HG03135 (cell line): ENCODE results near the gene DPCD.
"Not testable (repeated sequence)": the region's sequence is repeated elsewhere in the genome, so short reads cannot be mapped to it uniquely, and the experiment has no call there.

ENCODE experiments used
- ATAC-seq: cut with Tn5 transposase; IDR thresholded peaks from one replicate; pipeline ENCODE4 v1.9.1; 2021; ENCODE audit warnings: mild to moderate bottlenecking, moderate library complexity; ENCODE audit not compliant: unreplicated experiment

Gene DPCD

DNA sequence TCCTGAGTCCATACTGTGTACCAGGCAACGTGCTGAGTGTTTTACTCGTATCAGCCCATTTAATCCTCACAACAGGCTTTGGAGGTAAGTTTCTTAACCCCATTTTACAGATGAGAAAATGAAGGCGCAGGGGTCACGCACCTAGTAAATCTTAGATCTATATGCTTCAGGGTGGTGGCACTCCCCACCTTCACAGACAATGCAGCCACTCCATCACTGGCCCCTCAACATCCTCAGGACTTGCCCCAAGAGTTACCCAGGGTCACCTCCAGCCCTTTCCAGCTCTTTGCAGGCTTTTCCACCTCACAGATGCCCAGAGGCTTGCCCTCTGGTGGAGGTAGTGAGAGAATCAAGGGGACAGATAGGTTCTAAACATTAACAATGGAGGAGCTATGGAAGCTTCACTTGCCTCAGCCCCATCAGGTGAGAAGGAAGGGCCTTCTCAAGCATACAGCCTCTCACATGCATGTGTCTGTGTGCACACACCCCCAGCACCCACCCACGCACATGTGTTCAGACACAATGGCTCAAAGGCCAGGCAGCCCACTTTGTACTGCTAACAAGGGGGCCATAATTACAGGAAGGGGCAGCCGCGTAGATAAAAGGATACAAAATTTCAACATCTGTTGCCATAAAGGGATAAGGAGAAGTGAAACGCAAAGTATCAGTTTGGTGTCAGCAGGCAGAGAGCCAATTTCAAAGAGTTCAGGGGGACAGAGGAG lies 29.1 kb downstream of the DPCD start:
- no peak for ATAC-seq

DNA sequence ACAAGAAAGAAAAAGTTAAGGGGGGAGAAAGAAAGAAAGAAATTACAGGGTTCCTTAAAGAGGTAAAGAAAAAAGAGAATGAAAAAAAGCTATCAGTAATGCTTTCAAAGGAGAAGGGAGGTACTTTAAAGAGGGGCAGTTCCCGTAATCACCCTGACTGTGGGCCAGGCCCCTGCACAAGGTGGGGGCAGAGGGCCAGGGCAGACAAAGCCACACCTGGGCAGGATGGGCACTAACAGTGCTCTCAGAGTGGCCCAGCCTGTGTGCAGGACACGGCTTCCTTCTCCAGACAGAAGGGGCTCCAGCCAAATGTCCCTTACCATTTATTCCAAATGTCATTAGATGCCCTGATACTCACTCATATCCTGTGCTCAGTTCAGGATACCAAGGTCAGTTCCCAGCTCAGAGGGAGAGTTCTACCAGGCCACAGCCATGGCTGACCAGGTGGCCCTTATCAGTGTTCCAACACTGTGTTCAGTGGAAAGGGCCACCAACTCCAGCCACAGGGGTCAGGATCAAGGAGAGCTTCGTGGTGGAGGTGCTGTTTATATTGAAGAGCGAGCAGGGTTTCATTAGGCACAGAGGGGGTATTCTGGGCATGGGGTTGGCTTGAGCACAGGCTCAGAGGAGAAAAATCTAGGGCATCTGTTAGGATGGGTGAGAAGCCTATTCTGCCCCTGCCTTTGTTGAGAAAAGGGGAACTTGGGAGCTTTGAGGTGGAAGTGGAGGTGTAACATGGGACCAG lies 29.9 kb downstream of the DPCD start:
- no peak for ATAC-seq

DNA sequence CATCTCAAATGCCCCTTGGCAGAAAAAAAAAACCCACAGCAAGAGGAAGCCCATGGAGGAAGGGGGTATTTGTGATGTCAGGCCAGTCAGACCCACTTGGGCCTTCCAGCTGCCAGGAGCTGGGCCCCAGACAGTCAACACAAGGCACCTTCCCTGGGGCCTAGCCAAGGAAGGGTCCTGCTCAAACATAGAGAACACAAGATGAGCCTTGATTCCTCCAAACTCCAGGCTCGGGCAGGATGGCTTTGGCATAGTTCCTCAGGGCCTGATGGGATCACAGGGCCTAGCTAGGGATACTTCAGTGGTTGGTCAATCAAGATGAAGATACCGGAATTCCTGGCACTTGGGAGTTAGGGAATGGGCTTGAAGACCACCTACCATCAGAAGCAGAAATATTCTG lies 30.8 kb downstream of the DPCD start:
- ATAC-seq, result no peak

DNA sequence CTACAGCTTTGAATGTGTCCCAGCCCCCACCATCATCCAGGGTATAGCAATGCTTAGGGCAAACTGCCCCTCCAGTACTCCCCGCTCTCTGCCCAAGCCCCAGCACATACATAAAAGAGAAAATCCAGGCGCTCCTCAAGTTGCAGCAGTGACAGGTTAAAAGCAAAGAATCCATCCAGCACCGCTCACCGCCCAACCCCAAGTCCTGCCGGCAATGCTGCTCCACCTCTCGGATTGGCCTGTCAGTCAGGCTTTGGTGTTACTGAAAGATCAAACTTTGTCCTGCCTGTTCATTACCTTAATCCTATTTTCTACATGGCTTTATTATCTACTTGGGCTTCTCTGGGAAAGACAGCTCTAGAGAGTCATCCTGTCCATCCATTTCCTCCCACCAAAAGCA lies 31.9 kb downstream of the DPCD start:
- ATAC-seq, result no peak

GRCh38 chr10:101623528-101623927 lies 35.4 kb downstream of the DPCD start:
- no peak for ATAC-seq

DNA sequence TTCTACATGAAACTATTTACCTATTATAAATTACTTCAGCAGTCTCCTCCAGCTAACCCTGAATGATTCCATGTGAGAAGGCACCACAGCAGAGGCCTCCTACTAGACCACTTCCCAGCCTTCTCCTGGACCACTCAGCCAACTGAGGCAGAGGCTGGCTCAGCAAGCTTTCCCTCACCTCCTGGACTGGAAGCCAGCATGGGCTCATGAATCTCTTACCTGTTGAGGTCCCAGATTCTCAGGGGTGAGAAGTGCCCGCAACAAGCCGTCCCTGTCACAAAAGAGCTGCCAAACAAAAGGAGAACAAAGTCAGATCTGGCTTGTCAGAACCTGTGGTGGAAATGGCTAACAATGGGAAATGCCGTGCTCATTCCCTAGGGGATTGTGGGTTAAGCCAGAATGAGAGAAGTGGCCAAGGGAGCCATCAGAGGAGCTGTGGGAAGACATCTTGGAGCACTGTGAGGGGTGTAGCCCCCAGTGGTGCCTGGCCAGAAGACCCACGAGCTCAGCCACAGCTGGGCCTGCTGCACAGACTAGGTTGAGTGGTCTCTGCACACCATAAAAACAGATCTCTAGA lies 36.5 kb downstream of the DPCD start:
- no peak for ATAC-seq

GRCh38 chr10:101625821-101626412 lies 37.8 kb downstream of the DPCD start:
- ATAC-seq, result no peak

DNA sequence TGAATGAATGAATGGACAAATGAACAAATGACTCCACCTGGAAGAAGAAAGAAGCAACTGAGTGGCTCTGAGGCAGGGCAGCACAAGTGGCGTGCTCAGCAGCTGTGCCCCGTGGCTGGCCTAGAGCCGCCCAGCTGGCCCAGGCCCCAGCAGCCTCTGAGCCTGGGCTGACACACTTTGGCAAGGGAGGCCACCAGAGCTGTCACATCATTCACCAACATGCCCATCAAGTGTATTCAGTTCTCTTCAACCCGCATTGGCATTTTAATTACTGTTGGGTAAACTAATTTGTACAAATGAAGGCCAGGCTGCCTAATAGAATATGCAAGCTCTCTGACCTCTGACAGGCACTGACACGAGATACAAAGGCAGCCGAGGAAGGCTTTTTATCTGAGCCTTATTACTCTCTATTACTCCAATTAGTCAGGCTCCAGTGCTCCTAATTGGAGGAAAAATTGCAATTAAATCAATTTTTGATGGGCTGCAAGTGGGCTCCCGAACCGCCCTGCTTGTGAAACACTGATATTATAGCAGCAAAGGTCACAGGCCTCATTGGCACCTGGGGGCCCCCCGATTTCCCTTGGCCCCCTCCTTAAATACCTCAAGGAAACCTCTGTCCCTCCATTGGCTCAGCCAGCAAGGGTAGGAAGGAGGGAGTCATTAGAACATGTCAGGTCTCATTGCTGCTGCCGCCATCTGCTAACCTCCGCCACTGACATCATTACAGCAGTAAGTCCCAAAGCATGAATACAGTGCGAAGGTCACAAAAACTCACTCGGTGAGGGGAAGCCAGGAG lies 41.9 kb downstream of the DPCD start:
- ATAC-seq, result no peak

- ATAC-seq, result no peak
These were observed 42.5 kb downstream of the DPCD start for GRCh38 chr10:101630633-101630920.

- no peak for ATAC-seq
These were observed 43.8 kb downstream of the DPCD start for GRCh38 chr10:101631821-101632475.

GRCh38 chr10:101633510-101633909 lies 45.4 kb downstream of the DPCD start:
- ATAC-seq, result not testable (repeated sequence)

DNA sequence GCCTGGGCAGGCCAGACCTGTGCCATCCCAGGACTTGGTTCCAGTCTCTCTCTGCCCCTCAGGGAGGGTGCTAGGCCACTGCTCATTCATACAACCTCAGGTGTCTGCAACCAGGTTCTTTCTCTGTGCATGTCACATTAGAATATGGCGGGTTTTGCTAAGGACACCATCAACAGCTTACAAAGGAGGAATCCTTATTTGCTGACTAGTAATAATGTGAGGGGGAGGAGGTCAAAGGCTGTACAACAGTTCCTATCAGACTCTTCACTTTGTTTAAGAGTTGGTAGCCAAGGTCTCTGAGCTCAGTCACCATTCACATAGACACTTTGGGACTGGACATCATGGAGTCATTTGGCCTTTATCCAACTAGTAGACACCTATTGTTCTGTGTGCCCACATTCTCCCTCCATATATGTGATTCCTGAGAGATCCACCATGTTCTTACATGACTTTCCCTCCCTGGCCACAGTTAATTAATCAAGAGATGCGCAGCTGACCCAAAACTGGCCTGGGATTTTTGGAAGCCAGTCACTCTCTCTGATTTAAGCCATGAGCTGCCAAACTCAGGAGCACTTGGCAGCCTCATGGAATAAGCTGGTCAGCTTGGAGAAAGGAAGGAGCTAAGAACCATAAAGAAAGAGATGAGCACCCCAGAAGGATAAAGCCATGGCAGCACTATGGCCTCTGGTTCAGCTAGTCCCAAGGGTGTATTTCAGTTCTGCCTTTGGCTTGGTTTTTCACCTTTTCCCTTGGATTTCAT lies 51.2 kb downstream of the DPCD start:
- ATAC-seq, result no peak

- ATAC-seq, result no peak
These were observed 55.4 kb downstream of the DPCD start for GRCh38 chr10:101643546-101643945.

DNA sequence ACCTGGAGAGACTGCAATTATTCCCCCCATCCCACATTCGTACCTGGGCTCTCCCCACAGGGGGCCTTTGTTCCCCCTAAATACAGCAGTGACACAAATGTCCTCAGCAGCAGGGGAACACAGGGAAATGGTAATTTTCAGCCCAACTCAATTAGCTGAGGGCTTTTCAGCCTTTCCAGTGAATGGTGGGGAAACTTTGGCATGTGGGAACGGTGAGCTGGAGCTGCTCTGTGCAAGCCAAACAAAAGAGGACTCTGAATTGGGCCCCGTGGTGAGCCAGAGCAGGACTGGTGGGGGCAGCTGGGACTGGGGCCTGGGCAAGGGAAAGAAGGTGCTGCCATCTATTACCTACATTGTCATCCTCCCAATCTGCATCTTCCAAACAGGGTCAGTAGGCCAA lies 55.9 kb downstream of the DPCD start:
- ATAC-seq, result no peak

DNA sequence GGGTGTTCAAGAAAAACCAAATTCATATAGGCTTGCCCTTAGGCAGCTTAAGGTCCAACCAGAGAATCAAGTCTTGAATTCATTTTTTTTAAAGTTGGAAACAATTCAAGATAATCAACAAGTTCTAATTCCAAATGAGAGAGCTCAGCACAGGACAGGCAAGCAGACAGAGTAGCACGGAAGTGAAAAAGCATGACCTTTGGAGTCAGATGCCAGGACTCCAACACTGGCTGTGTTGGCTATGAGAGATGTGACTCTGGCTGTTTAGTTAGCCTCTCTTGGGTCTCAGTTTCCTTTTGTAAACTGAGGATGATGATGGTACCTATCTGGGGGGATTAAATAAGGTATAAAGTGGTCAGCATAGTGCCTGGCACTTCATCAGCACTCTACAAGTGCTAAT lies 57.5 kb downstream of the DPCD start:
- no peak for ATAC-seq

GRCh38 chr10:101646364-101646763 lies 58.2 kb downstream of the DPCD start:
- no peak for ATAC-seq

DNA sequence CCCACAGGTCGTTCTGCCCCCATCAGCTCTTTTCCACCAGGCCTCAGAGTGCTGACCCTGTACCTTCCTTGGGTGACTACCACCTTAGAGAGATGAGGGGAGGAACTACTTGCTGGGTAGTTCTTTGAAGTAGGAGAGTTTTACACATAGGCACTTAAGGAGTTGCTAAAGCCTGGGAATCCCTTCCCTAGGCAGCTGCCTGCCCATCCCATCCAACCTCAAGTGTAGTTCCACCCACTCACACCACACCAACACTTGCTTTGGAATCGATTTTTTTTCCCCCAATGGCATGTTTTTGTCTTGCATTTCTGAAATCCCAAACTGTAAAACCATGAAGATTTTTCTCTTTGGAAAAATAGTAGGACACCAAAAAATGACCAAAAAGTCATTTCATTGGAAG lies 59.1 kb downstream of the DPCD start:
- ATAC-seq, result no peak

GRCh38 chr10:101649525-101650085 lies 61.5 kb downstream of the DPCD start:
- ATAC-seq, result no peak

DNA sequence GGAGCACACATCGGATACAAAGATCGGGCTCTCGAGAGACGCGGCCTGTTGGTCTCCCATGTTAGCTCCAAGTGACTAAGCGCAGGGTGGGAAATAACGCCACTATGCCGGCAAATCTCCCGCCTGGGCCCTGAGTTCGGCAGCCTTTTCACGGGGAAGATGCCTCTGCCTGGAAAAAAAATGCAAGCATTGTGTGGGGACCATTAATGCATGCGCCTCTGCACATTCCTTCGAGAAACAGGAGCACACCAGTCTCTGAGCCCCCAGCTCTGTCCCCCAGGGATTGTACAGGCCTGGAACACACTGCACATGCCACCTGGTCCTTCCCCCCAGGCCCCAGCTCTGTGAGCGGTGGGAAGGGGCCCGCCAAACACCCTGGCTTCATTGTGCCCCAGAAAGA lies 62.7 kb downstream of the DPCD start:
- ATAC-seq, result no peak

DNA sequence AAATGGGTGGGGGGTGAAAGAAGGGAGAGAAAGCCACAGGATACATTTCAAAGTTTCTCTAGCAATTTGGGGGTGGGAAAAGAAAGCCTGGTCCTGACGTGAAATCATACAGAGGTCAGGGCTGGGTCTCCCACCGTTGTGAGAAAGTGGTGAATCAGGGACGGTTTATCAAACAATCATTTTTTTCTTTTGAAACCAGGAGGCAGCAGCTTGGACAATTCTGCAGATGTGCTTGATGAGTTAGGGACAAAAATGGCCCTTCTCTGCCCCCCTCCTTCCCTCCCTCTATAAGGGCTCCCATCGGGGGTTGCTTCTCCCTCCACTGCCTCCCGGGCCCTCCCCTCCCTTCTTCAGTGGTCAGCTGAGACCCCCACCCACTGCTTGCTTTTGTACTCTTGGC lies 63.2 kb downstream of the DPCD start:
- ATAC-seq, result no peak
